Measurements from ENCODE around the gene CARNS1. TPM values are rescaled to one million over a fixed set of nuclear protein-coding genes. Genes with fewer than 3 reads are reported as not detected.

Gene CARNS1
- total RNA-seq, 1 donor from 2014 or later: 14.5 TPM

- no peaks in the 10 kb centered on the region for H3K9me3 ChIP-seq (replicated peaks)
- no peaks in the 10 kb centered on the region for H3K27me3 ChIP-seq (ENCODE audit: low read depth)
- H3K4me1 ChIP-seq: peaks cover 45% of the 10 kb centered on the region
- intact Hi-C loops (cut with micrococcal nuclease): no loop called here
- no peak for TF ChIP-seq CTCF (IDR thresholded peaks at IDR 0.05; ENCODE audit: borderline replicate concordance)
- H3K36me3 ChIP-seq: peaks cover 70% of the 10 kb centered on the region
- no peak for DNase-seq
- peak overlapping the region; percentile 38 for H3K27ac ChIP-seq (replicated peaks)
- no peak overlapping the region for H3K4me3 ChIP-seq
These were observed 21.1 kb downstream of the CARNS1 start for GRCh38 chr11:67436459-67437081.

GRCh38 chr11:67437082-67437808 lies 21.8 kb downstream of the CARNS1 start, which contains the start of gene PTPRCAP:
Gene PTPRCAP (minus strand): TSS chr11:67437682. CDS start chr11:67437619, 63 bp downstream.
- intact Hi-C loops (cut with micrococcal nuclease): no loop called here
- no peak for TF ChIP-seq CTCF (IDR thresholded peaks at IDR 0.05; ENCODE audit: borderline replicate concordance)
- no peak for DNase-seq
- Histone ChIP-seq H3K4me3 (no peak within 1 kb of the TSS), H3K27me3 (ENCODE audit: low read depth) (no peaks in the 10 kb centered on the region), H3K4me1 (peaks cover 52% of the 10 kb centered on the region), H3K36me3 (peaks cover 67% of the 10 kb centered on the region), H3K27ac (replicated peaks) (peak within 1 kb of the TSS; percentile 38), H3K9me3 (replicated peaks) (no peaks in the 10 kb centered on the region)

GRCh38 chr11:67437809-67438157 lies 22.3 kb downstream of the CARNS1 start:
- intact Hi-C loops (cut with micrococcal nuclease): no loop called here
- Histone ChIP-seq H3K36me3 (peaks cover 62% of the 10 kb centered on the region), H3K27me3 (ENCODE audit: low read depth) (no peaks in the 10 kb centered on the region), H3K4me1 (peaks cover 57% of the 10 kb centered on the region), H3K27ac (replicated peaks) (peak overlapping the region; percentile 38), H3K4me3 (no peak overlapping the region), H3K9me3 (replicated peaks) (no peaks in the 10 kb centered on the region)
- no peak for DNase-seq
- no peak for TF ChIP-seq CTCF (IDR thresholded peaks at IDR 0.05; ENCODE audit: borderline replicate concordance)

GRCh38 chr11:67438158-67438902 lies 22.9 kb downstream of the CARNS1 start:
- TF ChIP-seq CTCF (IDR thresholded peaks at IDR 0.05; ENCODE audit: borderline replicate concordance): no peak
- H3K4me1 ChIP-seq: peaks cover 62% of the 10 kb centered on the region
- H3K27ac ChIP-seq (replicated peaks): no peak overlapping the region
- DNase-seq: no peak
- H3K27me3 ChIP-seq (ENCODE audit: low read depth): no peaks in the 10 kb centered on the region
- H3K9me3 ChIP-seq (replicated peaks): no peaks in the 10 kb centered on the region
- no peak overlapping the region for H3K4me3 ChIP-seq
- intact Hi-C loops (cut with micrococcal nuclease): no loop called here
- H3K36me3 ChIP-seq: peaks cover 56% of the 10 kb centered on the region

- H3K4me1 ChIP-seq: peaks cover 71% of the 10 kb centered on the region
- H3K27me3 ChIP-seq (ENCODE audit: low read depth): no peaks in the 10 kb centered on the region
- intact Hi-C loops (cut with micrococcal nuclease): no loop called here
- H3K4me3 ChIP-seq: no peak overlapping the region
- no peaks in the 10 kb centered on the region for H3K9me3 ChIP-seq (replicated peaks)
- H3K36me3 ChIP-seq: peaks cover 44% of the 10 kb centered on the region
- peak overlapping the region; percentile 57 for H3K27ac ChIP-seq (replicated peaks)
- no peak for DNase-seq
- no peak for TF ChIP-seq CTCF (IDR thresholded peaks at IDR 0.05; ENCODE audit: borderline replicate concordance)
These were observed 24.1 kb downstream of the CARNS1 start for GRCh38 chr11:67439321-67440228.

All from left ventricle myocardium inferior (tissue), 1 donor.